ENCODE results near the gene HRH1.
"Not testable (repeated sequence)": the region's sequence is repeated elsewhere in the genome, so short reads cannot be mapped to it uniquely, and the experiment has no call there.

HRH1 gene

DNA sequence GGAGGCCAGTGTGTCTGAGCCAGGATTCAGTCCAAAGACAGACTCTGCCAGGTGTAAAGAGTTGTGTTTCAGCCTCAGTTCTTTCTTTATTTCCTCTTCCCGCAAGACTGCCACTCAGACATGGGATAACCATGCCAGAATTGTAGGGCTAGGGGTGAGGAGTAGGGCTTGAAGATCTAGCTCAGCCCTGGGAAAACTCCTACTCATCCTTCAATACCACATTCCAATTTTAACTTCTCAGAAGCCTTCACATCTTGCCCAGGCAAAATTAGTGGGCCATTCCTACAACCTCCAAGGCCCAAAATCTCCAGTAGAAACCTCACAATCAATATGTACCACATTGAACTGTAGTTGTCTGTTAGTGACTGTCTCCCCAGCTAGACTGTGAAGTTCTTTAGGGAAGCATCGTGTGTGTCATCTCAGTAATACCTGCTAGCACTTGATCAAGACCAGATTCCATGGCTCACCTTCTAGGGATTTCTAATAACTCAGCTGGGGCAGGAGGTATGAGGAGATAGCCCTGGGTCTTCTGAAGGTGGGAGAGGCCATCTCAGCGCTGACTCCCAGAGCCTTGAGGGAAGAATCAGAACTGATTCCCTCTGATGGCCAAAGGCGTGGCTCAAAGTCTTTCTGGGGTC is 19.7 kb downstream of the HRH1 start:
- FAIRE-seq, result no peak

DNA sequence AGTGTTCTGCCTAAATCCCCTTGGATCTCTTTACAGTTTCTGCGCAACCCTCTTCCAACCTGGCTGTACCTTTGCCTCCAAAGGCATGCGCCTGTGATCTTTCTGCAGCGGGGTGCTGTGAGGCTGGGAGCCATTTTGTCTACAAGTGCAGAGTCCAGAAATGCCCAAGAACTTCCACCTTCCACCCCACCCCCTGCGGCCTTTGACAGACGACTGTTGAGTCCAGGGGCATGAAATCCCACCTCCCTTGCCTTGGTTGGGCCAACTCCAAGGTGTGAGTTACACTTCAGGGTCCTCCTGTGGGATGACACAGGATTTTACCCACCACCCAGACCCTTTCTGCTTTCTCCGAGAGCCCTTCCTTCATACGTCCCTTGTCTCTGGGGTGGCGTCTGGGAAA is 24.1 kb downstream of the HRH1 start:
- no peak for FAIRE-seq

DNA sequence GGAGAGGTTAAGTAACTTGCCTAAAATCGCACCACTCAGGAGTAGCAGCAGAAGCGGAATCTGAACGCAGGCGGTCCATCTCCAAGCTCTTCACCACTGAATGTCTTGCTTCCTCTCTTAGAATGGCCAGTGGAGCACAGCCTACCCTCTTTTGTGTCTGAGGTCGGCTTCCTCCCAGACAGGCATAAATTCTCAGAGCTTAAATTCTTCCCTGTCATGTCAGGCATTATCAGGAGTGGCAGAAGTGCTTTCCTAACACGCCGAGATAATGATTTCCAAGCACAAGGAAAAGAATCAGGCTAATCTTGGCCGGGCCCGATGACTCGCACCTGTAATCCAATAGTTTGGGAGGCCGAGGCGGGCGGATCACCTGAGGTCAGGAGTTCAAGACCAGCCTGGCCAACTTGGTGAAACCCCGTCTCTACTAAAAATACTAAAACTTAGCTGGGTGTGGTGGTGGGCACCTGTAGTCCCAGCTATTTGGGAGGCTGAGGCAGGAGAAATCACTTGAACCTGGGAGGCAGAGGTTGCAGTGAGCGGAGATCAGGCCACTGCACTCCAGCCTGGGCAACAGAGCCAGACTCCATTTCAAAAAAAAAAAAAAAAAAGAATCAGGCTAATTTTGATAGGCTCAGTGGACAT is 30.2 kb downstream of the HRH1 start:
- not testable (repeated sequence) for FAIRE-seq

GRCh38 chr3:11185144-11185543 is 30.9 kb downstream of the HRH1 start:
- no peak for FAIRE-seq

DNA sequence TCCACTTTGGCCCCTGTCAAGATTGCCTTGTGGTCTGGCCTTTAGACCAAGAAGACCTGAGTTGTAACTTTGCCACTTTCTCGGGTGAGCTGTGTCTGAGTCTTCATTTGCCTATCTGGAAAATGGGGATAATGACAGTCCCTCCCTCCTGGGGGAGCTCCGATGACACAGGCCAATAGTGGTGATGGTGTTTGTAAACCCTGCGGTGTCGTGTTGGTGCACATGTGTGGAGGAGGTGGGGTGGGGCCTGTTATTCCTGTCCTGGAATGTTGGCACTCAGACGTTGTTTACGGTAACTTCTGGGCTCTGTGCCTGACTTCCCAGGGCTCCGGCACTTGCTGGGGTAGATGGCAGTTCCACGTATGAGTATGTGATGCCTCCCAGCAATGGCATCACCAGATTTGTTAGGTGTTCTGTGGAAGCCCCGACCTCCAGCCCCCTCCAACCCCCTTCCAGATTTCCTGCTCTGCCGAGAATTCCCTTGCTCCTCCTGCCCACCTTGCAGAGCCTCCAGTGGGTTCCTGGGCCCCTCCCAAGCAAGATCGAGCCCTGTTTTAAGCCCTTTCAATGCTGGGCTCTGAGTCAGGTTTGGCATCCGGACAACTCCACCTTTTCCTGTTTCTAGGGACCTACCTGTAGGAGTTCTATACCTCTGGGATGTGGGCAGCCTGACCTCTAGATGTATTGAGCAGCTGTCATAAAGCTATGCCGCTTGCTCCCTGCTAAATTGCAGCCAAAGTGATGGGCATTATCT is 31.4 kb downstream of the HRH1 start:
- FAIRE-seq, result no peak

- FAIRE-seq, result no peak
Observed at GRCh38 chr3:11186318-11186692, 32.0 kb downstream of the HRH1 start.

DNA sequence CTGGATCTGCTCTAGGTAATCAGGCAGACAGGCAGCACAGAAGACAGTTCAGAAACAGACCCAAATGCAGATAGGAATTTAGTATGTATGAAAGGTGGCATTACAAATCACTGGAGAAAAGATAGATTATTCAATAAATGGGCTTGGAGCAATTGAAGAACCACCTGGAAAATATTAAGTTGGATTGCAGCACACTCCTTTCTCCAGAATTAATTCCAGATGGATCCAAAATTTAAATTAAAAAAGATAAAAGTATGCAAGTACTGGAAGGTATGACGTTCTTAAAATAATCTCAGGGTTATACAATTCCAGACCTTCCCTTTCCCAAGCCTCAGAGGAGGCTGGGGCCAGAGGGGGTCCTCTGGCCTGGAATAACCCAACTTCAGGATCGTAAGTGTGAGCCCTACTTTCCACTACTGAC is 32.5 kb downstream of the HRH1 start:
- no peak for FAIRE-seq

- no peak for FAIRE-seq
Observed at GRCh38 chr3:11187681-11188080, 33.4 kb downstream of the HRH1 start.

DNA sequence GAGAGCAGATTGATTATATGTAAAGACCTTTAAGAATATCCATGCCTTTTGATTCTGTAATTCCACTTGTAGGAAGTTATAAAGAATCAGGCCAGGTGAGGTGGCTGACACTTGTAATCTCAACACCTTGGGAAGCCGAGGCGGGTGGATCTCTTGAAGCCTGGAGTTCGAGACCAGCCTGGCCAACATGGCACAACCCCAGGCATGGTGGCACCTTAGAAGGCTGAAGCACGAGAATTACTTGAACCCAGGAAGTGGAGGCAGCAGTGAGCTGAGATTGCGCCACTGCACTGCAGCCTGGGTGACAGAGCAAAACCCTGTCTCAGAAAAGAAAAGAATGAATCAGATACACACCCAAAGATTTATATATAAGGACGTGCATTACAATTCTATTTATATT is 33.9 kb downstream of the HRH1 start:
- FAIRE-seq, result no peak

DNA sequence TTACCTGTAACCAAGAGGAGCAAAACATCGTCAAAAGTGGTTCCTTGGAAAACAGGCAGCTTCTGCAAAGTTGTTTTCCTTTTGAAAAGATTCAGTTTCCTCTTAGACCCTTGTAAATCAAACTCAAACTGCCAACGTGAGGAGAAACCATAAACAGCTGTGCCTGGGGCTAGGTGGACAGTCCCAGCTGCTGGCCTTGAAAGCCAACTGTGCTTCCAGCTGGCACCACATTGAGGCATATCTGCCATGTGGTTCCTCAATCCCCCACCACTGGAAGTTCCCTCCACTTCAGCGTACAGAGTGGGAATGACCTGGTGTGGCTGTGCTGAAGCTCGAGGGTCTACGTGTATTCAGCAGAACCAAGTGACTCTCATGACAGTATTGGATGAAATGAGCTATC is 40.9 kb downstream of the HRH1 start:
- FAIRE-seq, result no peak

DNA sequence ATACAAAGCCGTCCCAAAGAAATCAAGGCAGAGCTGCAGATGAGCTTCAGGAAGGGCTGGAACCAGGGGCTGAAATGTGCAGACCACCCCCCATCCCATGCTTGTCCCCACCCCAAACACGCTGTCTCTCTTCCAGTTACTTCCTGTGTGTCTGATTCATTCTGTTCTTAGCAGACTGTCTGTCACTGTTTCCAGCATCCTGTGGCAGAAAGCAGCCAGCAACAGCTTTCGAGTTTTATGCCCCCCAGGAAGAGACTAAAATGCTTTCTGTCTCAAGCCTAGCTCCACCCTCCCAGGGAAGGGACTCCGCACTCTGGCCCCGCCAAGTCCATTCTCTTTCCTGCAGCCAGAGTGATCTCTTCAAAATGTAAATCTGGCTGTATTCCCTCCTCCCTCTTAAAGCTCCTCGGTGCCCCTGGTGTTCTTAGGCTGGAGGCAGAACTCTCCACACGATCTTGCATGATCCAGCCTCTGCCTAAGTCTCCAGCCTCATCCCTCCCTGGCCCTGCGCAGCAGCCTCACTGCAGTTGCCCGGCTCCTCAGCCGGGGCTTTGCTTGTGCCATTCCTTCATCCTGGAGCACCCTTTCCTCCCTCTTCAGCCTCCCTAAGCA is 41.5 kb downstream of the HRH1 start:
- no peak for FAIRE-seq

GRCh38 chr3:11197484-11197883 is 43.2 kb downstream of the HRH1 start:
- no peak for FAIRE-seq

DNA sequence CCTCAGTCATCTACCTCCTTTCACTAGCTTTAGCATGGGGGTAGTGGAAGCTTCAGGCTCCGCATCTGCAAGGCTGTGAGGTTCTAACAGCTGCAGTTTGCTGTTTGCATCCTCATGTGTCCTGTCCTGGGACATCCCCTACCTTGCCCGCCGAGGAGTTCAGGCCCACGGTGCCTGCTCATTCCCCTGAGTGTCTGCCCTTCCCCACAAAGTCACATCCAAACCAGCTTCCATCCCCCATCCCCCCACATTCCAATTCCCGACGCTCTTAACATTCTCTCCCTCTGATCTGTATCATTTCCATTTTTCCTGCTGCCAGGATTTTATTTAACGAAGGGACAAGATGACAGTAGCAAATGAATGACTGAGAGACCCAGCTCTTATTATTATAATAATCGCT is 43.8 kb downstream of the HRH1 start:
- no peak for FAIRE-seq

GRCh38 chr3:11198495-11198894 is 44.2 kb downstream of the HRH1 start:
- FAIRE-seq, result no peak

DNA sequence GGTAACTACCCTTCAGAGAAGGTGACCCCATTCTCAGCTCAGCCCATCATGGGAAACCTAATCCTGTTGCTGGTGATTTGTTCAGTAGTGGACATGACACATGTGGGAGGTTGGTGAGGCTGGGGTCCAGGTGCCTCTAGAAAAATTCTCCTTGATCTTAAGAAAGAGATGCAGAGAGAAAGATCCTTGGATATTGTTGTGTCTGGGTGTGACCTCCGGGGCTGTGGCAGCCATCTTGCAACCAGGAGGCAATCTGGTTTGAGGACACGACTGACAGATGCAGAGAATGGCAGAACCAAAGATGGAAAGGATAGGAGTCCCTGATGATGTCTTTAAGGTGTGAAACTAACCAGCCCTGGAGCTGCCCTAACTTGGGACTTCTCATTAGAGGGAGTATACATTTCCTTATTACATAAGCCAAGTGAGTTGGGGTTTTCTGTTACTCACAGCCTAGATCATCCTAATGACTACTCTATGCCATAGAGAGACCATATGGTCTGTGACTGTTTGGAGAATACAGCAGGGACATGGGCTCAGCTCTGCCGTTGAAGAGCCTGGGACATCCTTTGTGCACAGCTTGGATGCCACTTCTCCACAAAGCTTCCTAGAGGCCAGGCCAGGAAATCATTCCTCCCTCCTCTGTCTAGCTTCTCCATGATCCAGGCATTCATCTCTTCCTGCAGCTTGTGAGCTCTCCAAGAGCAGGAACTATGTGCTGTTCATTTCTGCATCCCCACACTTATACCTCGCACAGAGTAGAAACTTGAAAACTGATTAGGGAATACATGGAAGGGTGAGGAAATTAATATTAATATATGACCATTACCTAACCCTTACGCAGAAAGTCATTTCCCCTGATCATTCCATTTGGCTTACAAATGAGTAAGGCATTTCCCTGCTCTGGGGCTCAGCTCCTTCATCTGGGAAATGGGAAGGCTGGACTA is 45.9 kb downstream of the HRH1 start:
- FAIRE-seq, result no peak

DNA sequence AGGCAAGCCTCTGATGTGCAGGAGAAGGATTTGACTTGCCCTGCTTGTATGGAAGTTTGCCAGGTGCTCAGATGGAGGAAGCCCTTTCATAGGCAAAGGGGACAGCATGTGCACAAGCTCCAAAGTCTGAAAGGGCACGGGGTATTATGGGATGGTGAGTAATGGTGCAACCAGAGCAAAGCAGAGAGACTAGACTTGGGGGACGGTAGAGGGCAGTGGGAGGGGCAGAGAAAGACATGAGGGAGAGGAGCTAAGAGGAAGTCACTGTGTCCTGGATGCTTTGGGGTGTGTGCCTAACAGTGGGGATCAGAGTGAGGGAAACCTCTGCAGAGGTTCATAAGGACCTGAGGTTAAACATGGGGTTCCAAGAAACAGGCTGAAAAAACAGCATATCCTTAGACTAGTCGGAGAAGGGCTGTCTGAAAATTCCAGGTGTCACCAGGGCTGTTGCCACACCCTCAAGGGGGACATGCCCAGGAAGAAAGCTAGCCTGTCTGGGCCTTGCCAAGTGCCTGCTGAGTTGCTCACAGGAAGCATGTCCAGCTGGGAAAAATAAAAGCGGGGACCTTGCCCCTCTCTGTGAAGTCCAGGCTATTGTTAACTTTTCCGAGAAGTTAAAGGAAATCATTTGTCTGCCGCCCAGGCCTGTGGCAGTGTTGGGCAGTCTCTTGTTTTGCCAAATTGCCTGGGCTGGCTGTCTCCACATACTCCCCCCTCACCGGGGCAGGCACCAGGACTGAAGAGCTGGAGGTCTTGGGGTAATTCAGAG is 47.1 kb downstream of the HRH1 start:
- no peak for FAIRE-seq

- FAIRE-seq, result no peak
Observed at GRCh38 chr3:11203961-11204360, 49.7 kb downstream of the HRH1 start.

DNA sequence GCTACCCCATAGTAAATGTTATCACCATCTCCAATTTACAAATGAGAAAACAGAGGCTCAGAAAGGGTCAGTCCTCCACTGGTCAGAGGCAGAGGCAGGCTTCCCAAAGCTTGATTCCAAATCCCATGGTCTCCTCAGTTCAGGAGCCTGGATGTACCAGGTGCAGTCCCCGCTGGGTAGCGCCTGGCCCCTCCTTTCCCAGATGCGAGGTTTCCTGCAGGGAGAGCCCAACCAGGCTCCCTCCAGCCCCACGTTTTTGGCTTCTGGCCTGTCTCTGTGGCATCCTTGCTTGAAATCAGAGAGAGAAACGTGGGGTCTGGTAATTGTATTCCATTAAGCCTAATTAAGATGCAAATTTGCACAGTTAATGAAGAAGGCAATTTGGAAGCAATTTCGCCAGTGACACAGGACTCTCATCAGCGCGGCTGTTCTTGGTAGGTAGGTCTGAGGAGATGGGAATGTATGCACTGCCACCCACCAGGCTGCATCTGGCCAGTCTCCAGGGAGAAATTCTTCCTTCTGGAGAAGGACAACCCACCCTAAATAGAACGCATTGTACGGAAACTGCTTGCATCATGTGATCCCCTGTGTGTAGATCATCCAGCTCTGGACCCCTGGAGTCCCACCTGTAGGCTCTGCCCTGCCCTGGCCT is 50.5 kb downstream of the HRH1 start:
- FAIRE-seq, result no peak

DNA sequence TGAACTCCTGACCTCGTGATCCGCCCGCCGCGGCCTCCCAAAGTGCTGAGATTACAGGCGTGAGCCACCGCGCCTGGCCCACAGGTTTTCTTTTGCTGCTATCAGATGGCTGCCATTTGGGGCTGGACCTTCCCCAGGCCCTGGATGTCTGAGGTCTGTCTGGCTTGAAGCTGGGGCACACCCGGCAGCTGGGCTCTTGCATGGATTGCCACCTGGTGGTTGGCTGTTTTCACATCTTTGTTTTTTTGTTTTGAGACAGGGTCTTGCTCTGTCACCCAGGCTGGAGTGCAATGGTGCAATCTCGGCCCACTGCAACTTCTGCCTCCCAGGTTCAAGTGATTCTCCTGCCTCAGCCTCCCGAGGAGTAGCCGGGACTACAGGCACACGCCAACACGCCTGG is 51.6 kb downstream of the HRH1 start:
- FAIRE-seq, result not testable (repeated sequence)

DNA sequence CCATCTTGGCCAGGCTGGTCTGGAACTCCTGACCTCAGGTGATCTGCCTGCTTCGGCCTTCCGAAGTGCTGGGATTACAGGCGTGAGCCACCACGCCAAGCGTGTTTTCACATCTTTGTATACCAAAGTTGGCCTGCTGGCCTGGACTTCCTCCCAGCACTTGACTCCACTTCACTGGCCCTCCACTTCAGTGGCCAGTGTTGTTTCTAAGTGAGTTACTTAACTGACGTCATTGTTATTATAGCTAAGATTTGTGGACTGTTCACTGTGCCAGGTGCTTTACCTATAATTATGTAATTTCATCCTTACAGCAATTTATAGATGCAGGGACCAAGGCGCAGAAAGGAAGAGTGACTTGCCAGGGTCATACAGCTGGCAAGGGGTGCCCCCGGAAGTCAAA is 52.0 kb downstream of the HRH1 start:
- FAIRE-seq, result no peak

DNA sequence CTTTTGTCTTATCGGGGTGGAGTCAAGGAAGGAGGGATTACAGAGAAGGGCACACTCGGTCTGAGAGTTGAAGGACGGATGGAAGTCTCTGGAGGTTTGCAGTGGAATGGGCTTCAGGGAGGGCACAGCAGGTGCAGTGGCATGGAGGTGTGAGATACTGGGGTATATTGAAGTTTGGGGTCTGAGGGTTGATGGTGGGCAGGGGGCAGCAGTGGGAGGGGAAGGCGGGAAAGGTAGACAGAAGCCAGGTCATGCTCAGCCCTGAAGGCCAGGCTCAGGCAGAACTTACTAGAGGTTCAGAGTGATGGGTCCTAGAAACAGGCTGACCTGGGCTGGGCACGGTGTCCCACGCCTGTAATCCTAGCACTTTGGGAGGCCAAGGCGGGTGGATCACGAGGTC is 52.7 kb downstream of the HRH1 start:
- no peak for FAIRE-seq

Data from islet of Langerhans (tissue), 1 donor.